Psoas muscle (tissue), 8 donors: ENCODE results near the gene BCHE. TPM values are rescaled to one million over a fixed set of nuclear protein-coding genes. Genes with fewer than 3 reads are reported as not detected.
A peak's percentile ranks its signal among the peaks of the same experiment; 100 is the strongest.

Experiments used
- ATAC-seq, 4 donors: fragments of 200-7000 bp; cut with Tn5 transposase; one replicate each; pipeline ENCODE4 v1.9.1; 2020; ENCODE audit warnings: moderate library complexity in 3 of 4, mild to moderate bottlenecking in 2 of 4
- DNase-seq, 2 donors: peaks; one replicate each; pipeline ENCODE4 v3.0.0-alpha.2; 2020
- H3K27ac ChIP-seq: fragments of 200-600 bp; one replicate; pipeline ENCODE4 v1.8.0; 2022
- H3K27me3 ChIP-seq, 3 donors: fragments of 200-600 bp in 1 of 3; one replicate each; pipeline versions ENCODE4 v1.6.1 to v1.8.0; 2013 to 2022; ENCODE audit warnings: low read length in 2 of 3, mild to moderate bottlenecking in 2 of 3, moderate library complexity in 1 of 3; ENCODE audit not compliant: insufficient read depth in 3 of 3
- H3K36me3 ChIP-seq, 2 donors: fragments of 200-600 bp in 1 of 2; one replicate each; pipeline versions ENCODE4 v1.6.1 to v1.8.0; 2013 to 2022; ENCODE audit warnings: low read depth in 1 of 2, mild to moderate bottlenecking in 1 of 2, moderate library complexity in 1 of 2; ENCODE audit not compliant: insufficient read depth in 1 of 2
- H3K4me1 ChIP-seq: fragments of 200-600 bp; one replicate; pipeline ENCODE4 v1.8.0; 2022
- H3K4me3 ChIP-seq: fragments of 200-600 bp; one replicate; pipeline ENCODE4 v1.8.0; 2022; ENCODE audit warnings: mild to moderate bottlenecking
- H3K9me3 ChIP-seq: fragments of 200-600 bp; one replicate; pipeline ENCODE4 v1.8.0; 2022
- WGBS, 3 donors: extraction: QIAGEN DNeasy Blood & Tissue Kit; methylation state at CpG; one replicate each; pipeline versions ENCODE4 v1.1.6 to v1.1.7; 2013; 5-methylcytosine and 5-hydroxymethylcytosine counted together
- intact Hi-C, 2 donors: fragments of 100-400 bp; cut with DNase I; formaldehyde crosslinking; loops; one replicate each; pipeline versions ENCODE4 v1.11.0 to v1.14.2; 2022
- polyA plus RNA-seq, 3 donors: library from polyadenylated mRNA; stranded (reverse); fragments of 200-250 nt; gene quantifications; one replicate each; pipeline ENCODE4 v1.2.3, GENCODE V29; 2013
- total RNA-seq, 4 donors: library from RNA; stranded (reverse); fragmentation: NEBNext Ultra II Directional in 2 of 4; extraction: Animal tissue kit (Norgen Biotek cat#: 25700) in 2 of 4; gene quantifications; one replicate each; pipeline versions ENCODE4 v1.2.1 to v1.2.4, GENCODE V29; 2021 to 2023
- TF ChIP-seq, protein P1 (sequence below): fragments of 200-600 bp; IDR thresholded peaks from one replicate; pipeline ENCODE4 v1.8.0; 2022; ENCODE audit warnings: antibody characterized with exemption
- donor health status: healthy with polysubstance abuse.
- donor health status: DM: no; HTN: no; CAD: no; lungs with moderate emphysema.
- donor health status: Bipolar disorder and iron deficiency.
- donor health status: healthy.
- donor health status: DM: yes; HTN: yes; CAD: no.
- donor health status: DM: no; HTN: no; CAD: no.
- donor health status: DM: no; HTN: no; CAD: no.
- donor health status: DM: yes; HTN: yes; CAD: no.

The BCHE gene
- total and polyA plus RNA-seq, 7 donors, result 0.70 to 2.5 (median 1.0) TPM

- no peaks in the 10 kb centered on the region for H3K4me1 ChIP-seq
- ATAC-seq (no peak), DNase-seq (no peak)
- WGBS, 3 donors, result 41 to 59% (median 43%) methylated on average over 6 of the region's 6 CpGs
- H3K9me3 ChIP-seq, result no peaks in the 10 kb centered on the region
- H3K4me3 ChIP-seq, result no peak overlapping the region
- intact Hi-C loops, result no loop called here
- H3K27ac ChIP-seq, result no peak overlapping the region
- H3K27me3 ChIP-seq, result no peaks in the 10 kb centered on the region
- H3K36me3 ChIP-seq, result no peaks in the 10 kb centered on the region
- TF ChIP-seq, protein P1, sequence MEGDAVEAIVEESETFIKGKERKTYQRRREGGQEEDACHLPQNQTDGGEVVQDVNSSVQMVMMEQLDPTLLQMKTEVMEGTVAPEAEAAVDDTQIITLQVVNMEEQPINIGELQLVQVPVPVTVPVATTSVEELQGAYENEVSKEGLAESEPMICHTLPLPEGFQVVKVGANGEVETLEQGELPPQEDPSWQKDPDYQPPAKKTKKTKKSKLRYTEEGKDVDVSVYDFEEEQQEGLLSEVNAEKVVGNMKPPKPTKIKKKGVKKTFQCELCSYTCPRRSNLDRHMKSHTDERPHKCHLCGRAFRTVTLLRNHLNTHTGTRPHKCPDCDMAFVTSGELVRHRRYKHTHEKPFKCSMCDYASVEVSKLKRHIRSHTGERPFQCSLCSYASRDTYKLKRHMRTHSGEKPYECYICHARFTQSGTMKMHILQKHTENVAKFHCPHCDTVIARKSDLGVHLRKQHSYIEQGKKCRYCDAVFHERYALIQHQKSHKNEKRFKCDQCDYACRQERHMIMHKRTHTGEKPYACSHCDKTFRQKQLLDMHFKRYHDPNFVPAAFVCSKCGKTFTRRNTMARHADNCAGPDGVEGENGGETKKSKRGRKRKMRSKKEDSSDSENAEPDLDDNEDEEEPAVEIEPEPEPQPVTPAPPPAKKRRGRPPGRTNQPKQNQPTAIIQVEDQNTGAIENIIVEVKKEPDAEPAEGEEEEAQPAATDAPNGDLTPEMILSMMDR, result no peak
Measured at GRCh38 chr3:165846056-165846455, 8.8 kb upstream of the BCHE start.

DNA sequence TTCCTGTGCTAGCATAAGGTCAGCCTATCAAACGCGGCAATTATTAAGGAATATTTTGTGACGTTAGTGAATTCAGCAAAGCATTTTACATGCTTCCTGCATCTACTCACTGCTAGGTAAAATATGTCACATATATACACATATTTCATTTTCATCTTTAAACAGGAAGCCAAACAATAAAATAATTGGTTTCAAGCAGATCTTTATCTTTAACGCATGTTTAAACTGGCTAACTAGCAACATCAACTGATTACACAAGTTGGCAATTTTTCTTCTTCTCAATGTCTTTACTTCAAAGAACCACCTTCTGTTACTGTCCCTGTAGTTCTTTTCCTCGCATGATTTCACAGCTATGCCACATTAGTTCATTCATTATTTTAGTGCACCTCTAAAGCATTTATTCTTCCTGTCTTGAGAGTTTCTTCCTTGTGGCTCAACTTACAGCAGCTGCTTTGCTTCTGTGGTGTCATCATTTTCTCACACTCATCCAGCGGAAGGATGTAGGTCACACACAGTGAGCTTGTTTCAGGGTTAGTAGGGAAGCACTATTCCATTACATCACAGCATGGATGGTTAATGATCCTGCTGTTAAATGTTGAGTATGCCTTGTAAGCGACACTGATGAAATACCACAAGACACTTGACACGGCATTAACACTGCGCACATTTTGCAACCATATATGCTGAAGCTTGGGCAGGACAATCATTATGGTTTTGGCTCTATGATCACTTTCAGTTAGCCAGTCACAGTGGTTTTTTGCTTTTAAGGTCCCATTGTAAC lies 2.3 kb upstream of the BCHE start:
- no peaks in the 10 kb centered on the region for H3K36me3 ChIP-seq
- H3K4me1 ChIP-seq, result no peaks in the 10 kb centered on the region
- TF ChIP-seq, protein P1, result no peak
- no peaks in the 10 kb centered on the region for H3K9me3 ChIP-seq
- DNase-seq (no peak), ATAC-seq (peak in 3 of 4 donors; percentile 27 to 81 (median 64))
- 63 to 69% (median 66%) methylated on average over 9 of the region's 9 CpGs for WGBS, 3 donors
- H3K4me3 ChIP-seq, result no peak overlapping the region
- no peak overlapping the region for H3K27ac ChIP-seq
- no peaks in the 10 kb centered on the region for H3K27me3 ChIP-seq
- intact Hi-C loops, result no loop called here

DNA sequence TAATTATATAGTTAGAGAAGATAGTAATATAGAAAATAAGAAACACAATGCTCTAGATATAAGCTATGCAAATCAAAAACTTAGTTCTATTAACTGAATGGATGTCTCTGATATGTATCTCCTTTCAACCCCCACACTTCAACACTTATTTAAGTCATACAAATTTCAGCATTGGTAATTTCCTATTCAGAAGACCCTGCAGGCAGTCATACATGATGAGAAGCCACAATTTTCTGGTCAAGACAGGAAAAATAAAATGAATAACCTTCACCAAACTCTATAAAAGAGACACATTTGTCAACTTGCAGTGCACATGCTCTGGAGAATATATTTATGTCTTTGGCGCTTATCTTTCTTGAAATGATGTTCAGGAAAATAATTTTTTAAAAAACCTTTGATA lies 578 bp upstream of the BCHE start:
- ATAC-seq (no peak), DNase-seq (no peak)
- Histone ChIP-seq H3K36me3 (no peaks in the 10 kb centered on the region), H3K4me1 (no peaks in the 10 kb centered on the region), H3K9me3 (no peaks in the 10 kb centered on the region), H3K27ac (no peak overlapping the region), H3K27me3 (no peaks in the 10 kb centered on the region), H3K4me3 (no peak overlapping the region)
- TF ChIP-seq, protein P1, result no peak
- intact Hi-C loops, result no loop called here
- WGBS, 3 donors, result 89 to 97% (median 92%) methylated on average over 1 of the region's 1 CpG

DNA sequence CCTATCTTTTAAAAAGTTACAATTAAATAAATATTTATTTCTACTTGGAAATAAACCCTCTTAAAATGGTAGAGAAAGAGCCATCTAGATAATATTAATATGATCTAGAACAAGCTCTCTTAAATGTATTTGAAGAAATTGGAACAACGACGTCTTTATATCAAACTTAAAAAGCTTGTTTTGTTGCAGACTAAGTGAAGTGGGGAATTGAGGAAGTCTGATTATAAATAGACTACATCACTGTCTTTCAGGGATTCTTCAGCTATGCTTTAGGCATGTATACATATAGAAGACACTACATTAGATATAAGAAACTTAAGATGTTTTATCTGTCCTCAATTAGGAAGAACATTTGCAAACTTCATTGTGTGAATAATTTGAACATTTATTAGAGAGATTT lies 1.8 kb downstream of the BCHE start:
- no peaks in the 10 kb centered on the region for H3K4me1 ChIP-seq
- intact Hi-C loops, result no loop called here
- WGBS, 3 donors, result 29 to 32% (median 30%) methylated on average over 2 of the region's 2 CpGs
- TF ChIP-seq, protein P1, result no peak
- ATAC-seq, result no peak
- DNase-seq, result no peak
- H3K36me3 ChIP-seq, result no peaks in the 10 kb centered on the region
- no peak overlapping the region for H3K4me3 ChIP-seq
- H3K9me3 ChIP-seq, result no peaks in the 10 kb centered on the region
- H3K27me3 ChIP-seq, result no peaks in the 10 kb centered on the region
- H3K27ac ChIP-seq, result no peak overlapping the region

DNA sequence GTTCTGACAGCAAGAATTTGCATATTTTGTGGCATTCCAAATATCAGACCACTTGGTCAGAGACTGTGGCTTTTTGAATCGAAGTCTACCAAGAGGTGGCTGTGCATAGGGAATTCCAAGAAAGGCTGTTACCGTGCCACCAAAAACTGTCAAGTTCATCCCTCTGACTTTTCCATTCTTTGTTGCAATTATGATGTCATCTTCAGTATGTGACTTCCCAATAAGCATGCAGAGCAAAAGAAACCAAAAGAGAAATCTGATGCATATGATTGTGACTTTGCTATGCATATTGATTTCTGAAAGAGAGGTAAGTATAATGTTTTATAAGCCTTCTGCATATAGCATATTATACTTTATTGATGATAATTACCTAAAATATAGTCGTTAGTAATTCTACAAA lies 6.5 kb downstream of the BCHE start:
- ATAC-seq, result no peak
- no peaks in the 10 kb centered on the region for H3K4me1 ChIP-seq
- H3K27ac ChIP-seq, result no peak overlapping the region
- no peaks in the 10 kb centered on the region for H3K9me3 ChIP-seq
- no peaks in the 10 kb centered on the region for H3K27me3 ChIP-seq
- H3K36me3 ChIP-seq, result no peaks in the 10 kb centered on the region
- intact Hi-C loops, result no loop called here
- WGBS, 3 donors, result 79 to 84% (median 83%) methylated on average over 3 of the region's 3 CpGs
- TF ChIP-seq, protein P1, result no peak
- DNase-seq, result no peak
- H3K4me3 ChIP-seq, result no peak overlapping the region
